Suppressor macrophage (primary cell): ENCODE results near the gene EPS15.
"Not testable (repeated sequence)": the region's sequence is repeated elsewhere in the genome, so short reads cannot be mapped to it uniquely, and the experiment has no call there.

Experiments used
- DNase-seq, 4 experiments: peaks; one replicate each; pipeline ENCODE4 v3.0.0-alpha.2; 2020 to 2022

The EPS15 gene

GRCh38 chr1:51514733-51515132 is 4.3 kb downstream of the EPS15 start:
- DNase-seq = no peak

- DNase-seq = no peak
These were observed 6.5 kb downstream of the EPS15 start for GRCh38 chr1:51512606-51513005.

GRCh38 chr1:51512120-51512519 is 6.9 kb downstream of the EPS15 start:
- DNase-seq = no peak

DNA sequence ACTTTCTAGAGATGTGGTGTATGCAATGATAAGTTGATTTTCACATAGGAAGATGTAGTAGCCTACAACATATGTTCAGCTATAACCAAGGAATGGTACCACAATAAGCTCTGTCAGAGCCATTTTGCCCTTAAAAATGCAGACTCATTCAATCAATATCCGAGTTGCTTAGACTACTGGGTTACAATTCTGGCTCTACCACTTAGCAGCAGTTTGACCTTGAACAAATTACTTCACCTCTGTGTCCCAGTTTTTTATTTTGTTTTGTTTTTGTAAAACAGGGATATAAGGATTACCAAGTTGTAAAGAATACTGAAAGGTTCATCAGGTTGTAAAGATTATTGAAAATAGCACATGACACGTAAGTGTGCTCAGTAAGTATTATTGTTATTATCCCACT is 9.3 kb downstream of the EPS15 start:
- DNase-seq = no peak

DNA sequence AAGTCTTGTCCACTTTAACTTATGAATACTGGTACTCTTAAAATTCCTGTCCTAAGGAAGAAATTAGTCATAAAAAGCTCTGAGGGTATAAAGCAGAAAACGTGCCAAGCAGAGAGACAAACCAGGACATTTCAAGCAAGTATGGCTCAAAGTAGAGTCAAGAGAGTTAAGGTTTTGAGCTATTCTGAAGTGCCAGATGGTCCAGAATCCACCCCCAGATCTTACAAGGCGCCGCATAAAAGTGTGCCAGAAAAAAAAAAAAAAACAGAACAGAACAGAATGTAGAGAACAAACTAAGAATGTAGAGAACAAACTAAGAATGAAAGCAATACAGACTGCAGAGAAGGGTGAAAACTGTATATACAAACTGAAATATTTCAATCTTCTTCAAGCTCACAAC is 12.5 kb downstream of the EPS15 start:
- no peak for DNase-seq

DNA sequence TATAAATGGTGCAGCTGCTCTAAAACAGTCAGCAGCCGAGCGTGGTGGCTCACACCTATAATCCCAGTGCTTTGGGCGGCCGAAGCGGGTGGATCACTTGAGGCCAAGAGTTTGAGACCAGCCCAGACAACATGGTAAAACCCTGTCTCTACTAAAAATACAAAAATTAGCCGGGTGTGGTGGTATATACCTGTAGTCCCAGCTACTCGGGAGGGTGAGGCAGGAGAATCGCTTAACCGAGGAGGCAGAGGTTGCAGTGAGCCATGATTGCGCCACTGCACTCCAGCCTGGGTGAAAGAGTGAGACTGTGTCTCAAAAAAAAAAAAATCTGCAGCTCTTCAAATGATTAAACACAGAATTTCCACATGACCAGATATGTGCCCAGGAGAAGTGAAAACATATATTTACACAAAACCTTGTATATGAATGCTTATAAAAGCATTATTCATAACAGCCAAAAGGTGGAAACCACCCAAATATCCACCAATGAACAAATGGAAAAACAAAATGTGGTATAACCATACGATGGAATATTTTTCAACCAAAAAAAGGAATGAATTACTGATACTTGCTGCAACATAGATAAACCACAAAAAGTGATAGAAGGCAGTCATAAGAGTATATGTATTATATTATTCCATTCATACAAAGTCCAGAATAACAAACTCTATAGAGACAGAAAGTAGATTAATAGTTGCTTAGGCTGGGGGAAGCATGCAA is 14.1 kb downstream of the EPS15 start:
- no peak for DNase-seq

- not testable (repeated sequence) for DNase-seq
These were observed 17.8 kb downstream of the EPS15 start for GRCh38 chr1:51501218-51501630.

DNA sequence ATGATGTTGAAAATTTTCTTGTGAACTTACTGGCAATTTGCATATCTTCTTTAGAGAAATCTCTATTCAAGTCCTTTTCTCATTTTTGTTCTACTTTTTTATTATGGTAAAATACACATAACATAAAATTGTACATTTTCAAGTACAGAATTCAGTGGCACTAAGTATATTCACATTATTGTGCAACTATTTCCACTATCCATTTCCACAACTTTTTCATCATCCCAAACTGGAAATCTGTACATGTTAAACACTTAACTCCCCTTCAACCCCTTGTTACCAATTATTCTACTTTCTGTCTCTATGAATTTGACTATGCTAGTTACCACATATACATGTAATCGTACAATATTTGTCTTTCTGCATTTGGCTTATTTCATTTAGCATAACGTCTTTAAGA is 19.4 kb downstream of the EPS15 start:
- no peak for DNase-seq

DNA sequence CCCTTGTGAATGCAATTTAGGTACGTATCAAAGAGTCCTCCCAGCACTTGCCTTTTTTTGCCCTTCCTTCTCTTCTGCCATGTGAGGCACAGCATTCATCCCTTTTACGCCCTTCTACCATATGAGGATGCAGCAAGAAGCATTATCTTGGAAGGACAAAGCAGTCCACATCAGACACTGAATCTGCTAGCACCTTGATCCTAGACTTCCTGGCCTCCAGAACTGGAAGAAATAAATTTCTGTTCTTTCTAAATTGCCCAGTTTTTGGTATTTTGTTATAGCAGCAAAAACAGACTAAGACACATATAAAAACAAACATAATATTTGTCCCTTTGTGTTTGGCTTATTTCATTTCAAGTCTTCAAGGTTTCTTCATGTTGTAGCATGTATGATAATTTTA is 20.1 kb downstream of the EPS15 start:
- DNase-seq = no peak

GRCh38 chr1:51497340-51497739 is 21.7 kb downstream of the EPS15 start:
- DNase-seq = no peak

DNA sequence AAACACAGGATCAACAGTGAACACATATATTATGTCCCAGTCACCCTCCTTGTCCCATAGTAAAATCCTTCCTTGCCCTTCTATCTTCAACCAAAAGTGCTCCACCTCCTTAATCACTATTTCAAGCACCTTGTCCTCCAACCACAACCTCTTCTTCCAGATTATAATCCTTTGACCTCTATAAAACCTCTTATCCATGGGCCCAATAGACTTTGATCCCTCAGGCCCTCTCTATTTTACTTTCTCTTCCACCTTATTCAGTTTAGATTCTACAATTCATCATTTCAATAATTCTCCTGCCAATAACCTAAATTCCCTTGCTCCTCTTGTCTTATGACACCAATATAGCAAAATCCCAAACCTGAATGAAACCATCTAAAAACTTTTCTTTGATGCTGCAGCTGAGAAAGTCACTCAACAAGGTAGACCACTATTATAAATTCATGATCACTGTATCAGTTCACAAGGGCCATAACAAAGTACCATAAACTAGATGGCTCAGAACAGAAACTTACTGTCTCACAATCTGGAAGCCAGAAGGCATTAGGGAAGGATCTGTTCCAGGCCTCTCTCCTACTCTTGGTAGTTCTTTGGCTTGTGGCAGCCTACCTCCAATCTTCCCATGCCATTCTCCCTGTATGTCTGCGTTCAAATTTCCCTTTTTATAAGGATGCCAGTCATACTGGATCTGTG is 24.8 kb downstream of the EPS15 start:
- DNase-seq = no peak

GRCh38 chr1:51491166-51491981 is 27.7 kb downstream of the EPS15 start:
- DNase-seq = peak in 3 of 4 experiments; percentile 32 to 65 (median 55)

GRCh38 chr1:51489472-51489871 is 29.6 kb downstream of the EPS15 start:
- peak in 3 of 4 experiments; percentile 19 to 33 (median 20) for DNase-seq

DNA sequence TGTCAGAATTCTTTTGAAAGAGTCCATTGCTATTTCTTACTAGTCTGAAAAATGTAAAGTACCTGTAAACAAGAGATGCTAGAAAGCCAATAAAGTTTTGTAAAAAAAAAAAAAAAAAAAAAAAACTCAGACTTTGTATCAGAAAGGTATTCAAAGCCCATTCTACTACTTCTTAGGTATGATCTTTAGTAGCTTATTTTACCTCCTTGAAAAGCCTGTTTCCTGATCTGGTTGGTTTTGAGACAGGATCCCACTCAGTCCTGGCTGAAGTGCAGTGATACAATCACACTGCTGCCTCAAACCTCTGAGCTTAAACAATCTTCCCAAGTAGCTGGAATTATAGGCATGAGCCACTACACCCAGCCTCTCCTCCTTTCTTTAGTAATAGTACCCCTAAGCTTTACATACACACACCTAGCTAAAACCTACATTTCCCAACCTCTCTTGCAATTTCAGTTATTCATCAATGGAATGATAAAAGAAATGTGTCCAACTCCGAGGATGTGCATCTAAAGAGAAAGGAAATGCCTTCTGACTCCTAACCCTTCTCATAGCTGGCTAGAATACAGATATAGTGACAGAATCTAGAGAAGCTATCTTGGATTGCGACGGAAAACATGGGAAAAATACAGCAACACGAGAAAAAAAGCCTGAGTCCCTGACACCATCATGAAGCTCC is 30.6 kb downstream of the EPS15 start:
- no peak for DNase-seq

GRCh38 chr1:51487628-51488027 is 31.4 kb downstream of the EPS15 start:
- no peak for DNase-seq

DNA sequence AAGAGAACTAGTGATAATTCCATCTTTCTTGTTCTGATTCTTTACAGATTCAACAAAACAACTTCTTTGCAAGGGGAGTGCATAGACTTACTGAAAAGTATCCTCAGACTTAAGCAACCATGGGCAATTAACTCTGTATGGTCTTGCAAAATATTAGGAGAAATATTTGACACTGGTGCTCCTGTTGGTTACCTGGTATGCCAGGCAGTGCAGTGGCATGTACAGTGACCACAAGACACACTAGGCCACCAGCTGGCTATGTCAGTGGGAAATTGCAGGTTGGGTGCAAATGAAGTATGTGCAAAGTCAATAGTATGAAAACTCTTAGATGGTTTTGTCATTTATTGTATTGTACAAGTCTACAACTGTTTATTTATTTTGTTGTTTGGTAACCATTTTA is 34.5 kb downstream of the EPS15 start:
- no peak for DNase-seq

DNA sequence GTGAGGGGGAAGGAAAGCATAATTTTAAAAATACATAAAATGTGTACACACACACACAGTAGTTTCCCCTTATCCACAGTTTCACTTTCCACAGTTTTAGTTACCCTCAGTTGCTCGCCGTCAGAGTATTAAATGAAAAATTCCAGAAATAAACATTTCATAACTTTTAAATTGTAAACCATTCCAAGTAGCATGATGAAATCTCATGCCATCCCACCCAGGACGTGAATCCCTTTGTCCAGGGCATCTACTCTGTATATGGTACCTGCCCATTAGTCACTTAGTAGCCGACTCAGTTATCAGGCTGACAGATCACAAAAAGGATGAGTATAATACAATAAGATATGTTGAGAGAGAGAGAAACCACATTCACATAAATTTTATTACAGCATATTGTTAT is 36.2 kb downstream of the EPS15 start:
- peak in 1 of 4 experiments; percentile 26 for DNase-seq

- DNase-seq = not testable (repeated sequence)
These were observed 44.0 kb downstream of the EPS15 start for GRCh38 chr1:51474832-51475620.

DNA sequence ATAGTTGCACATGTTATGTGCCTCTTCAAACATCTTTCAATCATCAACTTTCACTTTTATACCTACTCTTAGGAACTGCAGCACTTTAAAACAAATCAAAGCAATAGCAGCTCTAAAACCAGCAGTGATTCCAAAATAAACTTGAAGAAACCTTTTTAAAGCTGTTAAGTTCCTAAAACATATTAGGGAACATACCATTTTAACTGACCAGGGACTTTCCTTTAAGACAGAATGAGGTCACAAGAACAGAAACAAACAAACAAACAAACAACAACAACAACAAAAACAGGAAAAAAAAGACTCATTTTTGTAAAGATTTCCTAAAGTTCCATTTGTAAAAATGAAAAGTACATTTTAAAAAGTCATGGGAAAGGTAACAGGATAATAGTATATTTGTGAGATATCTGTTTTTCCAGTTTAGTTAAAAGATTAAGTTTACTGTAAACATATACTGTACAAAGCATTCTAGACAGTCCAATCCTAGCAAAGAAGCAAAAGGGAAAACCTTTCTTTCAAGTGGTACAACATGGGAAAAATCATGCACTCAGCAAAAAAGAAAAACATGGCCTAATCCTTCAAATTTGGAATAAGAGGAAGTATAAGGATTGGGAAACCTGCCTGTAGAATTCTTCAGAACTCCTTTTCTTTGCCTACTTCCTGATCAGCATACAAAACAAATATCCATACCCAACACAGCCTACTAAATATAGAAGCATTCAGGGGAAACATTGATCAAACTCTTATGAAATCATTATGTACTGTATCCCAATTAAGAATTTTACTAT is 45.5 kb downstream of the EPS15 start:
- peak; percentile 25 to 82 (median 56) for DNase-seq

GRCh38 chr1:51472359-51472758 is 46.7 kb downstream of the EPS15 start:
- peak; percentile 45 to 72 (median 58) for DNase-seq

- DNase-seq = no peak
These were observed 49.5 kb downstream of the EPS15 start for GRCh38 chr1:51469518-51469917.
